Fibroblast of skin of right quadriceps (primary cell): ENCODE data around the gene SPRY1.

Source experiments
- DNase-seq: peaks from one replicate; pipeline ENCODE4 v3.0.0-alpha.2; 2013

The SPRY1 gene

DNA sequence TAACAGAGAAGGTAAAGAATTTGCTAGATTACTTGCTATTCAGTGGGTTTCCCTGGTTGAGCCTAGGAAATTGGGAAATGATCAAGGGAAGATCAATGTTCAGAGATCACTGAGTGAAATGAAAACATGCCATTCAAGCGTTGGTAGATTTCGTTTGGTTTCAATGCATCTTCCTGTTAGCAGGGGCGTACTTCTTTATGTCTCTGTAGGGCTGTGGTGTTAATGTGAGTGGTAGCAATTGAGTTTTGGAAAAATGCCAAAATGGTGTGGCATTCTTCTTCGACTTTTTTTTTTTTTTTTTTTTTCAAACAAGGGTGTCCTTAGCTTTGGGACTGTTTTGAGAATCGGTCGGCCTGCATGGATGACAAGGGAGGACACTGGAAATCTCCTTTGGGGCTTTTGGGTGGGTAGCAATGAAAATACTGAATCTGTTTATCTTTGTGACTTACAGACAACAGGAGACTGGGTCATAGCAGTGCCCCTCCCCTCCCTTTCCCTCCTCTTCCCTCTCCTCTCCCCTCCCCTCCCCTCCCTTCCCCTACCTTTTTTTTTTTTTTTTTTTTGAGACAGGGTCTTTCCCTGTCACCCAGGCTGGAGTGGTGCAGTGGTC is 50.4 kb downstream of the SPRY1 start:
- DNase-seq: no peak

GRCh38 chr4:123449362-123449761 is 52.8 kb downstream of the SPRY1 start:
- no peak for DNase-seq

- peak; percentile 70 for DNase-seq
Measured at GRCh38 chr4:123449780-123450179, 53.2 kb downstream of the SPRY1 start.

GRCh38 chr4:123450393-123450792 is 53.8 kb downstream of the SPRY1 start:
- no peak for DNase-seq

DNA sequence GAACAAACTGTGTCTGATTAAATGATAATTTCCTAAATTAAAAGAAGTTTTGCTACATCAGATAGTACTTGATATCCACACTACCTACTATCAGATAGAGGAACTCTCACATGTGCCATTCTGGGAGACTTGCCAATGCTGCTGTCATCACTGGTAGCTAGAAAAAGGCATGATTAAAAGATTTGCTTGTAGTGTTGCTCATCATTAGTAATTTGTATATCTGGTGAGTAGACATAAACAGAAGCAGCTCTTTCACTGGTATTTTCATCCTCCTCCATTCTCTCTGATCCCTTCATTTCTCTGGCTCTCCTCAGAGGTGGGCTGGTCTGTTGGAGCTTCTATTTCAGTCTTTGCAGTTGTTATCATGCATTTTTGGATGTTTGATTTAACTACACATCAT is 56.0 kb downstream of the SPRY1 start:
- DNase-seq: peak; percentile 91

GRCh38 chr4:123453061-123453680 is 56.6 kb downstream of the SPRY1 start:
- peak; percentile 54 for DNase-seq
